Measurements from ENCODE around the gene TMEM200A. TPM values are rescaled to one million over a fixed set of nuclear protein-coding genes. Genes with fewer than 3 reads are reported as not detected.

The TMEM200A gene
- total RNA-seq, 4 donors from 2014 or later: 0.16 to 0.29 TPM; not detected in 2

GRCh38 chr6:130366107-130367005 is 539 bp downstream of the TMEM200A start:
- peak overlapping the region; percentile 48 to 59 (median 51) for H3K4me3 ChIP-seq
- intact Hi-C loops (cut with DNase I; ENCODE audit: low total_unique reads) (no loop called here), in situ Hi-C loops (cut with MboI; ENCODE audit: low sequenced_read_pairs in 4 of 4) (loop anchor here in 1 of 4 donors (25.0 kb wide), 1 partner anchor 96 kb away; no protein-coding TSS in a partner anchor)
- DNase-seq: peak in 1 of 2 donors; percentile 8
- no peaks in the 10 kb centered on the region for H3K36me3 ChIP-seq
- no peak overlapping the region for H3K27ac ChIP-seq
- ATAC-seq: peak in 1 of 2 donors; percentile 19
- TF ChIP-seq, protein P1, sequence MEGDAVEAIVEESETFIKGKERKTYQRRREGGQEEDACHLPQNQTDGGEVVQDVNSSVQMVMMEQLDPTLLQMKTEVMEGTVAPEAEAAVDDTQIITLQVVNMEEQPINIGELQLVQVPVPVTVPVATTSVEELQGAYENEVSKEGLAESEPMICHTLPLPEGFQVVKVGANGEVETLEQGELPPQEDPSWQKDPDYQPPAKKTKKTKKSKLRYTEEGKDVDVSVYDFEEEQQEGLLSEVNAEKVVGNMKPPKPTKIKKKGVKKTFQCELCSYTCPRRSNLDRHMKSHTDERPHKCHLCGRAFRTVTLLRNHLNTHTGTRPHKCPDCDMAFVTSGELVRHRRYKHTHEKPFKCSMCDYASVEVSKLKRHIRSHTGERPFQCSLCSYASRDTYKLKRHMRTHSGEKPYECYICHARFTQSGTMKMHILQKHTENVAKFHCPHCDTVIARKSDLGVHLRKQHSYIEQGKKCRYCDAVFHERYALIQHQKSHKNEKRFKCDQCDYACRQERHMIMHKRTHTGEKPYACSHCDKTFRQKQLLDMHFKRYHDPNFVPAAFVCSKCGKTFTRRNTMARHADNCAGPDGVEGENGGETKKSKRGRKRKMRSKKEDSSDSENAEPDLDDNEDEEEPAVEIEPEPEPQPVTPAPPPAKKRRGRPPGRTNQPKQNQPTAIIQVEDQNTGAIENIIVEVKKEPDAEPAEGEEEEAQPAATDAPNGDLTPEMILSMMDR (IDR thresholded peaks at IDR 0.05 in 4 of 5, conservative IDR thresholded peaks at IDR 0.05 in 1 of 5): no peak
- TF ChIP-seq POLR2A (IDR thresholded peaks at IDR 0.05): no peak
- peaks cover 8 to 43% (median 24%) of the 10 kb centered on the region in 3 donors for H3K27me3 ChIP-seq
- no peaks in the 10 kb centered on the region for H3K9me3 ChIP-seq
- H3K4me1 ChIP-seq: no peaks in the 10 kb centered on the region

GRCh38 chr6:130367767-130368166 is 1.9 kb downstream of the TMEM200A start:
- intact Hi-C loops (cut with DNase I; ENCODE audit: low total_unique reads): no loop called here
- DNase-seq (no peak), ATAC-seq (no peak)
- Histone ChIP-seq H3K27ac (no peak overlapping the region), H3K4me3 (no peak overlapping the region), H3K9me3 (no peaks in the 10 kb centered on the region), H3K36me3 (no peaks in the 10 kb centered on the region), H3K4me1 (no peaks in the 10 kb centered on the region), H3K27me3 (peaks cover 8 to 43% (median 24%) of the 10 kb centered on the region in 3 donors)
- TF ChIP-seq POLR2A (IDR thresholded peaks at IDR 0.05): no peak
- TF ChIP-seq, protein P1 (IDR thresholded peaks at IDR 0.05 in 4 of 5, conservative IDR thresholded peaks at IDR 0.05 in 1 of 5): no peak
- in situ Hi-C loops (cut with MboI; ENCODE audit: low sequenced_read_pairs in 4 of 4): loop anchor here in 1 of 4 donors (25.0 kb wide), 1 partner anchor 95 kb away; no protein-coding TSS in a partner anchor

- intact Hi-C loops (cut with DNase I; ENCODE audit: low total_unique reads): no loop called here
- in situ Hi-C loops (cut with MboI; ENCODE audit: low sequenced_read_pairs in 4 of 4): loop anchor here in 1 of 4 donors (25.0 kb wide), 1 partner anchor 94 kb away; no protein-coding TSS in a partner anchor
- H3K27me3 ChIP-seq: peaks cover 8 to 38% (median 24%) of the 10 kb centered on the region in 3 donors
These were observed 2.8 kb downstream of the TMEM200A start for GRCh38 chr6:130368576-130368975.

DNA sequence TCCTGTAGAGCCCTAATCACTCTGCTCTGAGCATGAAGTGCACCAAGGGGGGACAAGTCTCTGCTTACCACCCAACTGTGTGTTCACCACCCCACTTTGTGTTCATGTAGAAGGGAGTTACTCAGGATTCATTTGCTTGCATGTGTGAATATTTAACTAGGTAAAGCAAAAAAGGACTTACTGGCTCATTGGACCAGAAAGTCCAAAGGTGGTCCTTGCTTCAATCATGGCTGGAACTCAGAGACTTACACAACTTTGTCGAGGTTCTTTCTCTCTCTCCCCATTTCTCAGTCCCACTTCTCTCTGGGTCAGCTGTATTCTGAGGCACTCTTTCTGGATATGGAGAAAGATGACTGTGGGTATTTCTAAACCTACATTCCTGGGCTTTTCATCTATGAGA is 4.0 kb downstream of the TMEM200A start:
- intact Hi-C loops (cut with DNase I; ENCODE audit: low total_unique reads): no loop called here
- no peak for TF ChIP-seq POLR2A (IDR thresholded peaks at IDR 0.05)
- TF ChIP-seq, protein P1 (IDR thresholded peaks at IDR 0.05 in 4 of 5, conservative IDR thresholded peaks at IDR 0.05 in 1 of 5): no peak

More at GRCh38 chr6:130368576-130368975, 2.8 kb downstream of the TMEM200A start:
- H3K36me3 ChIP-seq: no peaks in the 10 kb centered on the region
- ATAC-seq (no peak), DNase-seq (no peak)
- no peak overlapping the region for H3K27ac ChIP-seq
- no peaks in the 10 kb centered on the region for H3K9me3 ChIP-seq
- TF ChIP-seq POLR2A (IDR thresholded peaks at IDR 0.05): no peak
- TF ChIP-seq, protein P1 (IDR thresholded peaks at IDR 0.05 in 4 of 5, conservative IDR thresholded peaks at IDR 0.05 in 1 of 5): no peak
- H3K4me3 ChIP-seq: no peak overlapping the region
- H3K4me1 ChIP-seq: no peaks in the 10 kb centered on the region

More for the DNA sequence above, 4.0 kb downstream of the TMEM200A start:
- Histone ChIP-seq H3K4me1 (no peaks in the 10 kb centered on the region), H3K27ac (no peak overlapping the region), H3K36me3 (no peaks in the 10 kb centered on the region), H3K9me3 (no peaks in the 10 kb centered on the region), H3K27me3 (peaks cover 6 to 37% (median 21%) of the 10 kb centered on the region in 3 donors), H3K4me3 (no peak overlapping the region)
- in situ Hi-C loops (cut with MboI; ENCODE audit: low sequenced_read_pairs in 4 of 4): loop anchor here in 1 of 4 donors (25.0 kb wide), 1 partner anchor 92 kb away; no protein-coding TSS in a partner anchor
- no peak for ATAC-seq
- no peak for DNase-seq
